Adipose tissue (tissue), 3 donors: ENCODE data around the gene XPNPEP1. TPM values are rescaled to one million over a fixed set of nuclear protein-coding genes. Genes with fewer than 3 reads are reported as not detected.

Experiments used
- H3K27ac ChIP-seq: one replicate; pipeline ENCODE4 v1.5.1; 2013; ENCODE audit warnings: low read depth, low read length
- WGBS, 3 donors: extraction: QIAGEN DNeasy Blood & Tissue Kit; methylation state at CpG; one replicate each; pipeline ENCODE4 v1.1.7; 2013; 5-methylcytosine and 5-hydroxymethylcytosine counted together
- polyA plus RNA-seq, 3 donors: library from polyadenylated mRNA; stranded (reverse); fragments of 200-250 nt; gene quantifications; one replicate each; pipeline ENCODE4 v1.2.3, GENCODE V29; 2013
- donor health status: healthy with polysubstance abuse.
- donor health status: Bipolar disorder and iron deficiency.
- donor health status: healthy.

XPNPEP1 gene
- polyA plus RNA-seq, 3 donors = 29.8 to 63.9 (median 36.0) TPM

DNA sequence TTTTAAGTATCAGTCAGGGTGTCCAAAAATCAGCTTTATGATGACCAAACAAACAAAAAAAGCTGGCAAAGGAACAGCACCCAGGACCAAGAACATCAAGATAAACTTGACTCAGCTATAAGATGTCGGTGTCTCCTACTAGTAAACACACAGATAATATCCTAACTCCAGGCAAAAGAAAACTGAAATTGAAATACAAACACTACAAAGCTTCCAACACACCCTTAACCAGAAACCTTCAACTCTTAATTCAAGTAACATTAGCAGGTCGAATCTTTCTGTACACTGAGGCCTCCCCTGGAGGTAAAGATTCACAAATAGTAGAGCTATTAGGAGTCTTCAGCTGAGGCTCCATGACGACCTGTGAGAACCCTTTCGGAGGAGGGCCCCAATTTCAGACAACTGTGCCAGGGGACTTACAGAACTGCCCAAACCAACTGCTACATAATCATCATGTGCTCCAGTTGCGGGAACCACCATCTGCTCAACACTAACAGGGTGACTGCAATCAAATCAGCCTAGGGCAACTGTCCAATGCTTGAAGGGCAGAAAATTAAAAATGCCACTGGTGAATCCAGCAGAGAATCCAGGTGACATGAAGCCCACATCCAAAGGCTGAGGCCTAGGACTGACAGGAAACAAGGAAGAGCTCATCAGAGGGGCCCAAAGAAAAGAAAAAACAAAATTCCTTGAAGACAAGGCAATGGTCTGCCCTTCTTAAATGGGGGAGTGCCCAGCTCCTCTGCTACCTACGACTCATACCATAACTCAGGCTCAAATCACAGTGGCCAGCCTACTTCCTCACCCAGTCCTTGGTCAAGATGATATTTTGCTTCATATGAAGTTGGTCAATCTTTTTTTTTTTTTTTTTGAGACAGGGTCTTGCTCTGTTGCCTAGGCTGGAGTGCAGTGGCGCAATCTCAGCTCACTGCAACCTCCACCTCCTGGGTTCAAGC is 20.0 kb downstream of the XPNPEP1 start:
- peak overlapping the region; percentile 3 for H3K27ac ChIP-seq
- 48 to 79% (median 62%) methylated on average over 7 of the region's 7 CpGs for WGBS, 3 donors

DNA sequence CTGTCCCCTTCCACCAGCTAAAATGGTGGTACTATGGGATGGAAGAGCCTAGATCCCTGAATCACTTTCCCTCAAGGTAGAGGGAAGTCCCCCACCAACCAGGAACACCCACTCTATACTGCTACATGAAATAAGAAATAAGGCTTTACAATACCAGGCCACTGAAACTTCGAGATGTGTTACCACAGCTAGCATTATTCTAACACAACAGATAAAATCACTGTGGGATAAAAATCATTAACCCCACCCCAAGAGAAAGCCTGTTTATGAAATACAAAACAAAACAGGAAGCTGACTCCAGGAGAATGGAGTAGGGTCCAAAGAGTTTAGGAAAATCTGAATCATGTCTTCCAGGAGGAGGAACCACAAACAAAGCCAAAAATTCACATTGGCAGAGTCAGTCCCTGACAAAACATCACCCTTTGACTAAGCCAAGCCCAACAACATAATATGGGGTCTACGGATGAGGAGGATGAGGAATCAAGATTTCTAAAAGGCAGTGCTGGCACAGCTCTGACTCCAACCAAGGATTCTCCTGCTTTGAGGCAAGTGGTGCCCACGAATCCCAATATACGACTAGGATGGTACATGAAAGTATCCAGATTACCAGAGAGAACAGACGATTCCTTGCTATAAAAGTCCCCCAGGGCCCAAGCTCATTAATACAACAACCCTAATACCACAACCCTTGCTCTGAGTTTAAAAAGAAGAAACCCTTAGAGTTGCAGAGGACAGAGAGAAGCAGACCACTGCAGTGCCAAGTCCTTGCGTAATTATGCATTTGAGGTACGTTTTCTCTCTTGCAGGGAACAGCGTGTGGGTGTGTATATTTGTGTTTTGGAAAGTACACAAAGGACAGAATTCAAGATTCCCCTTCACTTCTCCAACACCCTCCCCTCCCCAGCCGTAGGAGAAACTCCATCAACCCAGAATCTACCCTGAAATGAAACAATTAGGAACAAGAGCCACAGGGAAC is 23.7 kb downstream of the XPNPEP1 start:
- WGBS, 3 donors = 54 to 63% (median 55%) methylated on average over 9 of the region's 9 CpGs
- peak overlapping the region; percentile 49 for H3K27ac ChIP-seq

DNA sequence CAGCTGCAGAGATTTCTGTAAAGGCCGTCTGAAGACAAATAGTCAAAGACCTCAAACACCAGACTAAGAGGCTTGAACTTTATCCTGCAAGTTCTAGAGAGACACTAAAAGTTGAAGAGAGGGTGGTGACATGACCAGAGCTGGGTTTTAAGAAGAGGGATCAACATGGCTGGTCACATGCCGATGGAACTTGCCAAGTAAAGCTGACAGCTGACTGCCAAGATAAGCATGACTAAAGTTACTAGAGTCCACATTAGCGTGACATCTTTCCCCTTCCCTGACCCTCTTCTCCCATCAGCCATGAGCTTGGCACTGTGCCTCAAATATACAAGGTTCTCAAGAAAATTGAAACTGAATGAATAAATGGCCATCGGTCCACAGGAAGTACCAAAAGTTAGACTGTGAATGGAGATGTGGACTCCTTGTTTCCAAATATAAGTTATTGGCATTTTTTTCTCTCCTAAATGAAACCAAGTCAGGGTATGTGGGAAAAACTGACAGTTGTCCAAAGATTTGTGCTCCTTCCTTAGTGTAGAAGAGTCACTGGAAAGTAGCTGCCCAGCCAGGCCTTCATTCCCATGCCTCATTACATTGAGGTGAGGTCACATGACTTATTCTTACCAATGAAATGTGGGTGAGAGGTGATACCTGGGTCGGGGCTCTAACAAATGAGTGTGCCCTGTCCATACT is 24.5 kb downstream of the XPNPEP1 start:
- 58 to 74% (median 62%) methylated on average over 5 of the region's 5 CpGs for WGBS, 3 donors
- no peak overlapping the region for H3K27ac ChIP-seq

DNA sequence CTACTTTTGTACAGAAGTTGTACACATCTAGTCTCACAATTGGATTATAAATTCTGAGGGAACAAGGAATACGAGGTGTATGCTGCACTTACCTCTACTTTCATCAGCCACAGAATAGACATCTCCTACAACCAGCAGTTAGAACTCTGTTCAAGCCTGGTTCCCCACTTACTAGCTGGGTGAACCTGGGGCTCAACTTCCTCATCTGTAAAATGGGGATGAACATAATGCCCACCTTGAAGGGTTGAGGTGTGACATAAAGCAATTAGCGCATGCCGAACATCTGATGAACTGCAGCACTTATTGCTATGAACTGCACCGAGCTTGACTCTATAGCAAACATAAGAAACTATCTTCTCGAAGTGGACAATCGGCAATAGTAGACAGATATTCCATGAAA is 25.3 kb downstream of the XPNPEP1 start:
- 94 to 99% (median 98%) methylated on average over 6 of the region's 6 CpGs for WGBS, 3 donors

DNA sequence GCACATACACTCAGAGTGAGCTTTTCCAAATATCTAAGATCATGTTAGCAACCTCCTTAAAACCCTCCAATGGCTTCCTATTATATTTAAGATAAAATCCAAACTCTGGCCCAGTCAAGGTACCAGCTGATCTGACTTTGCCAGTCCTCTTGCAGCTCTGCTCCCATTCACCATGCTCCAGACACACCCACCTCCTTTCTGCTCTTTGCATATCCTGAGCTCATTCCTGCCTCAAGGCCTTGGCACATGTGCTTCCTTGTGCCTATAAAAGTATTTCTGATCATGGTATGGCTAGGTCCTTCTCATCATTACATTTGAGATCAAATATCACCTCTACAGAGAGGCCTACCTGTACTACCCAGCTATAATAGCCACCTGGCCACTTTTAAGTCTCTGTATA is 27.5 kb downstream of the XPNPEP1 start:
- no peak overlapping the region for H3K27ac ChIP-seq

More for the DNA sequence above, 25.3 kb downstream of the XPNPEP1 start:
- H3K27ac ChIP-seq = no peak overlapping the region

DNA sequence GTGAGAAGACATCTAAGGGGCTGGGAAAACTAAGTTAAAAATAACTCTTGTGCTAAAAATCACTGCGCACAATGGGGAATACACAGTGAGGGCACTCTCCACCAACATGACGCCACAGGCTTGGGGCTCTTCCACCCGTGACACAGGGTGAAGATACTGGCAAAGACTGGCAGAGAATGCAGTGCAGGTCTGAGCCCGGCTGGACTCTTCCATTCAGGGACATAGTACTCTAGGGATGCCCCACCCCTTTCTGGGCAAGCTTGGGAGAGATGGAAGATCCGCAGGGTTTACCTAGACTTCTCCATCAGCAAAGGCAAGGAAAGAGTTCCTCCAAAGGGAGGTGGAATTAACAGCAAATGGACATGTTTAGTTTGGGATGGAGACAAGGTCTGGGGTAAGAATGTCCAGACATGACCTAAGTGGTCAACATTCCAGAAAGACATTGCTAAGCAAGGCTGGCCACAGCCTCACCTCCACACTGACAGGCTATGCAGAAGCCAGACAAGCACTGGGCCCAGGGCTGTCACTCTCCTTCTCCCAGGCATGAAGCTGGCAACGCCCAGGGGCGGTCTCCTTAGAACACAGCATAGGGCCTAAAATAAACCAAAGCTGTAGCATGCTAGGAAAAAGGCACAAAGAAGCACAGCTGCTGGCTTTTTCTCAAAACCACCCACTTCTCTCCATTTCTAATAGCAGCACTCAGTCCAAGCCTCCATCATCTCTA is 28.1 kb downstream of the XPNPEP1 start:
- no peak overlapping the region for H3K27ac ChIP-seq
- 72 to 77% (median 74%) methylated on average over 7 of the region's 7 CpGs for WGBS, 3 donors

DNA sequence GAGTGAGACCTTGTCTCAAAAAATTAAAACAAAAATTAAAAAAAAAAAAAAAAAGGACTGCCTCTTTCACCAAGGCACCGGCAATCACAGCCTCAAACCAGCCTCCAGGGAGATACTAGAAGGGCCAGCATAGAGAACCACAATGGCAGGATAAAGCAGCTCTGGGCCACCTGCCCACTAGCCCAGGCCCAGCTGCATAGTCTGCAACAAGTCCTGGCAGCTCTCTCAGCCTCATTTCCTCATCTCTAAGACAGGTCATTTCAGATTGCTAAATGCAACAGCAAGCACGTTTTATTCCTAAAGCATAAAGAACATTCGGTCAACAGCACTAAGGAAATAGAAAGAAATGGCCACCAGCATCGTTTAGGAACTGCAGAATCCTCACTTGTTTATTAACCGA is 28.8 kb downstream of the XPNPEP1 start:
- WGBS, 3 donors = 34 to 45% (median 36%) methylated on average over 5 of the region's 5 CpGs
- no peak overlapping the region for H3K27ac ChIP-seq

DNA sequence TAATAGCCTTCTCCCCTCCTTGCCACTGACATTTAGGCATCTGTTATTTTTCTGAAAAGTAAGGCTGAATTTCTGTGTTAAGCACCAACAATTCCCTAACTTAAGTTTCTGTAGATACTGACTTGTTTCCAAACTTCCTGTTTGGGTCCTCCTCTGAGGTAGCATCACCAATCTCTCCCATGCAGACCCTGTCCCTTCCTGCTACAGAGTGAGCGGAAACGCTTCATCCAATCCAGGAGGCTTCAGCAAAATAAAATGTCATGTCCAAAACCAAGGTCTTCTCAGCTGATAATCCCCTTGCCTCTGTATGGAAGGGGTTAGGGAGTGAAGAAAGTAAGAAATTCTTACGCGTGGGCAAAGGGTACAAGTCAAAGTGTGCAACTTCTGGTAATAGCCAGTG is 29.9 kb downstream of the XPNPEP1 start:
- no peak overlapping the region for H3K27ac ChIP-seq
- 83 to 89% (median 87%) methylated on average over 4 of the region's 4 CpGs for WGBS, 3 donors

DNA sequence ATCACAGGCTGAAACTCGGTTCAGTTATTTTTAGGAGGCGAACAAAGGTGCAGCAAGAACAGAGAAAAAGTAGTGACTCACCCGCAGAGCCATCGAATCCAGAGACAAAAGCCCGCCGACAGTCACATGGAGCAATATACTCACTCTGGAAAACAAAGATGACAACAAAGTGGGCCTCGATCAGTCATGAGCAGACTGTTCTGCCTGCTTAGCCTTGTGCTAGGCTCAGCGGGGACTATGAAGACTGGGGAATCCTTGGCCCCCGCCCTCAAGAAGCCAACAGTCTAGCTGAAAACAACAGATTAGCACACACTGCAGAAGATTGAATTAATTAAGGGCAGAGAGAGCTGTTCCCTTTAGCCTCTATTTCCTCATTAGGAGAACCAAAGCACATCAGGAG is 30.4 kb downstream of the XPNPEP1 start:
- WGBS, 3 donors = 47 to 81% (median 64%) methylated on average over 9 of the region's 9 CpGs
- H3K27ac ChIP-seq = no peak overlapping the region

DNA sequence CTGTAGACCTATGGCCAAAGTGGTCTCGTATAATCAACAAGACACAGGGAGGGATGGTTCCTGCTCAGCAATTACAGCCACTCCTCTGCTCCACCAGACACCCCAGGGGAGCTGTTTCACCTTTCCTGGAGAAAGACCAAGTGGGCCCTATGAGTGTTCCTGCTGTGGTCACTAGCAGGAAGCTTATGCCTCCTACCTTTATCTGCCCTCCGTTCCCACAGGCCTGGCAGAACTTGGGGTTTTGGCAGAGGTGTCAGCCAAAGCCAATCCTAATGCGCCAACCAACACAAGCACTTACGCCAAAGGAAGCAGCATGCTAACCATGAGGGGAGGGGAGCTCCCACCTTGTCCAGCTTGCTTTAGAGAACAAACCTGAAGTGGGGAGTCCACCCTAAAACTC is 31.2 kb downstream of the XPNPEP1 start:
- WGBS, 3 donors = 43 to 62% (median 59%) methylated on average over 4 of the region's 4 CpGs
- no peak overlapping the region for H3K27ac ChIP-seq

DNA sequence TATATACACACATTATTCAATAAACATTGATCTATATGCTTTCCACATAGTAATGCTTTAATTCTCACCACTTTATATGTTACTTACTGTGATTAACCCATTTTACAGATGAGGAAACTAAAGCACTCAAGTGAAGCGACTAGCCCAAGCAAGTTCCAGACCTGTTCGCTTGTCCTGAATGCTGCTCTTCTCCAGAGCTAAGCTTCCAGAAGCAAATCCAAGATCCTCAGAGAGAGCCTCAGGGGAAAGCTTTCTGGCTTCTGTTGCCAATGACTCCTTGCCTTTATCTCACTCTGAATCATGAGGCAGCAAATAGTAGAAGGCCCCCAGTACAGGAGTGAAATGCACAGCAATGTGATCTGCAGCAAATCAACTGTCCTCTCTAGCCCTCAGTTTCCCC is 32.2 kb downstream of the XPNPEP1 start:
- WGBS, 3 donors = 73 to 85% (median 81%) methylated on average over 2 of the region's 2 CpGs
- H3K27ac ChIP-seq = no peak overlapping the region

DNA sequence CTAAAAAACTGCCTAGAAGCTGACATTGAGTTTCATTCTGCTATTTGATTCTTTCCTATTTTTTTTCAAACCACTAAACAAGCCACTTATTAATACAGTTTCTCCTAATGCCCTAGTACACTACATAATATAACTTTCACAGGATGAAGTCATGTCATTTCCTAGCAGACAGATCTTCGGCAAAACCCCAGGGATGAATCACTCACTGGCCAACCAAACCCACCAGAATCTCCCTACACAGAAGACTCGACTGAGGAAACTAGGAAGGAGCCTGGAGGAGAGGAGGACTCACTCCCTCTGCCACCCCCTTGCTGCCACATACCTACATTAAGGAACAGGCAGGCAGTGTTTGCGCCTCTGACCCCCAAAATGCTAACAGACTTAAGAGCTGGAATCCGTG is 33.4 kb downstream of the XPNPEP1 start:
- H3K27ac ChIP-seq = no peak overlapping the region
- 62 to 77% (median 64%) methylated on average over 4 of the region's 4 CpGs for WGBS, 3 donors

DNA sequence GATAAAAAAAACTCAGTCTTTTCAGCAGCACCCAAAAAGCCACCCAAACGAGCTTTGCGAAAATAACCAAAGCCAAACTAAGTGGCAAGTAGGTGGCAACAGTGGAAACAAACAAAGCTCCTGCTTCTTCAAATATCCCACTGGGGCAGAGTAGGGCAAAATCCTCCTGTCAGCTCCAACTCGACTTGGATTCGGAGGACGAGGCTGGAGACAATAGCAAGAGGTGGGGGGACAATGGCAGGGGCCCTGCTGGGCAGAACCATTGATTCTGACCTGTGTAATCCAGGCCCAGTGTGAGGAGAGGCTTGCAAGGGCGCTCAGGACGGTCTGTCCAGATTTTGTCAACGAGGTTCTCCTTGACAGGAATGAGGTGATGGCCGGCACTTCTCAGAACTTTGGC is 35.5 kb downstream of the XPNPEP1 start:
- no peak overlapping the region for H3K27ac ChIP-seq
- WGBS, 3 donors = 71 to 93% (median 90%) methylated on average over 9 of the region's 9 CpGs

DNA sequence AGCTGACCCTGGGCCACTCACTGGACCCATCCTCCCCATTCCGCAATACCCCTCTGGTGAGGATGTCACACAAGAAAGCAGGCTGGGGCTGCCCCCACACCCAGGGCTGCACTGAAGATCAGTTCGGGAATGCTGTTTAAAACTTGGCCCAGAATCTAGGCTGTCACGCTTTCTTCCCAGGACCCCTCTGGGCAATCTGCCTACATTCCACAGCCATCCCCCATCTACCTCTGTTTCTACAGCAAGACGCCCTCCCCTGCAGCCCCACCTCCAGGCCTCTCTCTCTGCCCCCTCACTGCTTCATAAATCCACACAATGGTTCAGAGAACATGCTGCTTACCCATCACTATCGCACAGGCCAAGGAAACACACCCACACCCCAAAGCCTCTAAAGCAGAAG is 36.1 kb downstream of the XPNPEP1 start:
- WGBS, 3 donors = 76 to 86% (median 81%) methylated on average over 5 of the region's 5 CpGs
- no peak overlapping the region for H3K27ac ChIP-seq

DNA sequence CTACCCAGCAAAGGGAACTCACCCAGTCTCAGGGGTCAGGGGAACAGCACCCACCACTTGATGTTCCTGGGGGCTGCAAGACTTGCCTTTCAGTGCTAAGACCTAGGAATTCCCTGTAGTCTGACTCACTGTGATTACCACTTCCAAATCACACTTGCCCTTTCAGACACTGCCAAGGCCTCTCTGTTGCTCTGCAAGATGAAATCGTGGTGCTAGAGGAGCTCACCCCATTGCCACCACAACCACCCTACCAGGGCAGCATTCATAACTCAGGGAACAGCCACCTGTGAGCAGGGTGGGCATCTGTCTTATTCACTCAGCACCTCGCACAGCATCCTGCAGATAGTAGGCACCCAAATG is 36.5 kb downstream of the XPNPEP1 start:
- no peak overlapping the region for H3K27ac ChIP-seq
- 67 to 75% (median 75%) methylated on average over 2 of the region's 2 CpGs for WGBS, 3 donors

DNA sequence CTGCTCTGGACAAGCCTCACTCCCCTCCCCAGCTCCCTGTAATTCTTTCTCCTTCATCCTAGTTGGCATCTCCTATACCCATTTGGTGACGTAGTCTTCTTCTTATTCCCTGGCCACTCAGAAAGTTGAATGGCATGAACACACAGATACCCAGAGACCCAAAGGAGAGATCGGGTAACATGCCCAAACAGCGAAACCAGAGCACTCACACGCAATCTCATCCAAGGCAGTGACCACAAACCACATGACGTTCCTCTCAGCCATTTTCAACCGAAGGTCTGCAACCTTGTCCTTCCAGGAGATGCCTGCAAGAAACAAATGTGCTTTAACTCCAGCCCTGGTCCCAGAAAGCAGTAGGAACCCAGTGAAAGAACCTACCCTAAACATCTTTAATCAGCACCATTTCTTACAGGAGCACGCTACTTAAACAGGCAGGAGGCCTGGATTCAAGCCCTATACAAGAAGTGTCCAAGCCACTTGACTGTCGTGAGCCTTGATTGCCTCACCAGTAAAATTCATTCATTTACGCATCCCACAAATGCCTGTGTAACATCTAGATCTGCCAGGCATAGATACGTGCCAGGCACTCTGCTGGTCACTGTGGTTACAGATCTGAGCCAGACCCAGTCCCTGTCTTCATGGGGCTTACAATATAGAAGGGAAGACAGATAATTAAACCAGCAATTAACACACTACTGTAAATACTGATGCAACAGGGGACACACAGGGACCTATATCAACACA is 37.1 kb downstream of the XPNPEP1 start:
- 64 to 88% (median 66%) methylated on average over 10 of the region's 10 CpGs for WGBS, 3 donors
- H3K27ac ChIP-seq = no peak overlapping the region
